ENCODE data around the gene NRXN2.

Gene NRXN2

DNA sequence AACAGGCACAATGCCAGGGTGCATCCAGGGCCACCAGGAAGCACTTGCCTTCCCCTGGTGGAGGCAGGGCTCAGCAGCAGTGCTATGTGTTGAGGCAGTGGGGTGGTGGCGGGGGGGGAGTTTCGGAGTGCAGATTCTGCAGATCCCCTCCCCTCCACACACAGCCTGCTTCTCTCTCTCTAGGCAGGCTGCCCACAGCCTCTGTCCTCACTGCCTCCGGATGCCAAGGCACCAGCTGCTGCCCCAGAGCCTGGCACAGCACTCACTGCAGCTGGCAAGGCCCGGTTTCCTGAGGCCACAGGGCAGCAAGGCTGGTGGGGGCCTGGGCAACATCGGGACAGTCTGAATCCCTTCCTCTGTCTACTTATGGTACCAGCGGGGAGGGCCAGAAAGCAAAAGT lies 35.8 kb downstream of the NRXN2 start:
- H3K4me3 ChIP-seq (ENCODE audit: low read depth, low read length) = no peak overlapping the region
- TF ChIP-seq, protein P1, sequence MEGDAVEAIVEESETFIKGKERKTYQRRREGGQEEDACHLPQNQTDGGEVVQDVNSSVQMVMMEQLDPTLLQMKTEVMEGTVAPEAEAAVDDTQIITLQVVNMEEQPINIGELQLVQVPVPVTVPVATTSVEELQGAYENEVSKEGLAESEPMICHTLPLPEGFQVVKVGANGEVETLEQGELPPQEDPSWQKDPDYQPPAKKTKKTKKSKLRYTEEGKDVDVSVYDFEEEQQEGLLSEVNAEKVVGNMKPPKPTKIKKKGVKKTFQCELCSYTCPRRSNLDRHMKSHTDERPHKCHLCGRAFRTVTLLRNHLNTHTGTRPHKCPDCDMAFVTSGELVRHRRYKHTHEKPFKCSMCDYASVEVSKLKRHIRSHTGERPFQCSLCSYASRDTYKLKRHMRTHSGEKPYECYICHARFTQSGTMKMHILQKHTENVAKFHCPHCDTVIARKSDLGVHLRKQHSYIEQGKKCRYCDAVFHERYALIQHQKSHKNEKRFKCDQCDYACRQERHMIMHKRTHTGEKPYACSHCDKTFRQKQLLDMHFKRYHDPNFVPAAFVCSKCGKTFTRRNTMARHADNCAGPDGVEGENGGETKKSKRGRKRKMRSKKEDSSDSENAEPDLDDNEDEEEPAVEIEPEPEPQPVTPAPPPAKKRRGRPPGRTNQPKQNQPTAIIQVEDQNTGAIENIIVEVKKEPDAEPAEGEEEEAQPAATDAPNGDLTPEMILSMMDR (IDR thresholded peaks at IDR 0.05; ENCODE audit: low read depth, low read length) = no peak
- TF ChIP-seq, protein P2, sequence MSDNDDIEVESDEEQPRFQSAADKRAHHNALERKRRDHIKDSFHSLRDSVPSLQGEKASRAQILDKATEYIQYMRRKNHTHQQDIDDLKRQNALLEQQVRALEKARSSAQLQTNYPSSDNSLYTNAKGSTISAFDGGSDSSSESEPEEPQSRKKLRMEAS (IDR thresholded peaks at IDR 0.05; ENCODE audit: low read depth, low read length) = no peak
- TF ChIP-seq MYC (IDR thresholded peaks at IDR 0.05; ENCODE audit: low read depth, low read length) (no peak), POLR2A (IDR thresholded peaks at IDR 0.05; ENCODE audit: extremely low read depth, insufficient read length) (no peak)
- no peak for DNase-seq (ENCODE audit: low read depth)

DNA sequence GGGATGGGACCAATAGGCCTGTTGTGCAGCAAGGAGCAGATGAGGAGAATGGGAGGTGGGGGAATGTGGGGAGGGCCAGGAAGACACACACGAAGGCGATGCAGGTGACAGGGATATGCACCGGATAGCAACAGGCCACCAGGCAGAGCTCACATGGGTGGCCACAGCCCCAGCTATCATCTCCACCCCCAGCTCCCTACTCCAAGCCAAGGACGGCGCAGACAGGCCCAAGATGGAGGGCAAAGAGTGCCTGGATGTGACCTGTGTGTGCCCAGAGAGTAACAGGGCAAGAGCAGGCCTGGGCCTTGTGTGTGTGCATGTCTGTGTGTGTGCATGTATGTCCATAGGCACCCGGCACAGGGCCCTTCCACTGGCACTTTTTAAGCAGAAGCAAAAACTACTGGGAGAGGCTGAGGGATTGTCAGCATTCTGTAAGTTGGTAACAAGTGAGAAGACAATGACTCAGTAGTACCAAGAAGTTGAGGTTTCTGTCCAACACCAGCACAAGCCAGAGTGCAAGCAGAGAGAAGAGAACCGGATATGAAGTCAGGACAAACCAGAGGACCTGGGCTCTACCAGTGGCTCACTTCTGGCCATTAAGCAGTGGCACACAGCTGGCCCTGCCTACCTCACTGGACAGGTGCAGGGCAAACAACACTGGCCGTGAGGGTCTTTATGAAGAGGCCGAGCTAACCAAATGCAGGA lies 36.4 kb downstream of the NRXN2 start:
- DNase-seq (ENCODE audit: low read depth) = no peak
- no peak overlapping the region for H3K4me3 ChIP-seq (ENCODE audit: low read depth, low read length)
- TF ChIP-seq POLR2A (IDR thresholded peaks at IDR 0.05; ENCODE audit: extremely low read depth, insufficient read length) (no peak), MYC (IDR thresholded peaks at IDR 0.05; ENCODE audit: low read depth, low read length) (no peak)
- TF ChIP-seq, protein P2 (IDR thresholded peaks at IDR 0.05; ENCODE audit: low read depth, low read length) = no peak
- TF ChIP-seq, protein P1 (IDR thresholded peaks at IDR 0.05; ENCODE audit: low read depth, low read length) = no peak

DNA sequence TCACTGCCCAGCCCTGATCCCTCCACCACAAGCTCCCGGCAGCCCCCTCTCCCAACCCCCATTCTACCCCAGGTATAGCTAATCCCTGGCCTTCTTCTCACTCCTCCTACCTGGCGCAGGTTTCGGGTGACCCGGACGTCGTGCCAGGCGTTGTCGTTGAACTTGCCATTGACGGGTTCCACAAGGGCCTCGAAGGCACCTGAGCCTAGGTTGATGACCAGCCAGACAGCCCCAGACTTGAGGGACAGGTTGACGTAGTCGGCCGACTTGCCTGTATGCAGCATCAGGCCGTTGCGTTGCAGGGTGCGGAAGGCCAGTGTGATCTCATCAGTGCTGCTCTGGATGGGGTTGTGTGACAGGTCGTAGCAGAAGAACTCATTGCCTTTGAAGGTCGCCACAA lies 37.5 kb downstream of the NRXN2 start:
- no peak overlapping the region for H3K4me3 ChIP-seq (ENCODE audit: low read depth, low read length)
- DNase-seq (ENCODE audit: low read depth) = no peak
- TF ChIP-seq POLR2A (IDR thresholded peaks at IDR 0.05; ENCODE audit: extremely low read depth, insufficient read length) = no peak
- TF ChIP-seq, protein P2 (IDR thresholded peaks at IDR 0.05; ENCODE audit: low read depth, low read length) = no peak
- TF ChIP-seq, protein P1 (IDR thresholded peaks at IDR 0.05; ENCODE audit: low read depth, low read length) = no peak
- TF ChIP-seq MYC (IDR thresholded peaks at IDR 0.05; ENCODE audit: low read depth, low read length) = no peak

DNA sequence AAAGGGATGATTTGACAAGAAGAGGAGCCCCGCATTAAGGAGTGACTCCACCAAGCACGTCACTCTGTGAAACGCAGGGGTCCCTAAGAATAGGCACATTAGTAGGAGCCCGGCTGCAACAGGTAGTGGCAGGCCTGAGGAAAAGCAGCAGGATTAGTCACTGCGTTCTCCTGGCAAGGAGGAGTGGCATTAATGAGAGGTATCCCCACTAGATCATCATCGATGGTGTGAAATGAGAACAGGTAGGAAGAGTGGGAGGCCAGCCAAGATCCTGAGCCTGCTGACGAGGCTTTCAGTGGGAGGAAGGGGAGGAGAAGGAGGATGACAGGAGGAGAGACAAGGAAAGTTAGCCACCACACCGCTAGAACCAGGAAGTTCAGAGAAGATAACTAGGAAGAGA lies 38.6 kb downstream of the NRXN2 start:
- TF ChIP-seq, protein P2 (IDR thresholded peaks at IDR 0.05; ENCODE audit: low read depth, low read length) = no peak
- TF ChIP-seq, protein P1 (IDR thresholded peaks at IDR 0.05; ENCODE audit: low read depth, low read length) = no peak
- TF ChIP-seq POLR2A (IDR thresholded peaks at IDR 0.05; ENCODE audit: extremely low read depth, insufficient read length) (no peak), MYC (IDR thresholded peaks at IDR 0.05; ENCODE audit: low read depth, low read length) (no peak)
- no peak for DNase-seq (ENCODE audit: low read depth)

DNA sequence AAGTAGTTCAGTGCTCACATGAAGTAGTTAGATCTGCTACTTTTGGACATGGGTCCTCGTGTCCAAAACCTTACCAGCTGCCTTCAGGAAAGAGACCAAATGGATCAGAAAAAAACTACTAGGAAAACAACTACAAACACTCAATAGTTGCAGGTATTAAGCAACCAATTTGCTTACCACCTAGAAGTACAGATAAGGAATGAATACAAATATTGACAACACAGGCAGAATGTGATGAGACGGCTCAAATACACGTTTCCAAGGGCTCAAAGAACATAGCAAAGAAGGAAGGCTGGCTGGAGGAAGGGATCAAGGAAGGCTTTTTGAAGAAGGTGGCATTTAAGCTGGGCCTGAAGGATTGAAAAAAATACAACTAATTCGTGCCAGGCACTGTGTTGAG lies 41.8 kb downstream of the NRXN2 start:
- DNase-seq (ENCODE audit: low read depth) = no peak
- TF ChIP-seq, protein P2 (IDR thresholded peaks at IDR 0.05; ENCODE audit: low read depth, low read length) = no peak

More for the DNA sequence above, 38.6 kb downstream of the NRXN2 start:
- H3K4me3 ChIP-seq (ENCODE audit: low read depth, low read length) = no peak overlapping the region

DNA sequence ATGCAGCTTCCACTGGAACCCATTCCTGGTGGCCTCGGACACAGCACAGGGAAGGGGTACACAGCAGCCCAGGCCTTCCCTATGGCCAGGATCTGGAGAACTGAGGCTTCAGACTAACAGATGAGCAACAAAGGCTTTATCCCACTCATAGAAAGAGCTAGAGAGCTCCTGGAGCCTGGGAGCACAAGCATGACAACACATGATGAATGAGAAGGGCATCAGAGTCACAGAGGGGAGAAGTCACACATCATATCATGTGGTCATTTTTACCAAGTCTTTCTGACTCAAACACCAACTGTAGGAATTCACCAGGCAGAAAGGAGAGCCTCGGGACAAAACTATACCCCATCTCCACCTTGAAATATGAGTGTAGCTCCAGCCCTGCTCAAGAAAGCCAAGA lies 43.2 kb downstream of the NRXN2 start:
- H3K4me3 ChIP-seq (ENCODE audit: low read depth, low read length) = no peak overlapping the region
- DNase-seq (ENCODE audit: low read depth) = no peak
- TF ChIP-seq MYC (IDR thresholded peaks at IDR 0.05; ENCODE audit: low read depth, low read length) = no peak
- TF ChIP-seq, protein P2 (IDR thresholded peaks at IDR 0.05; ENCODE audit: low read depth, low read length) = no peak
- no peak for TF ChIP-seq POLR2A (IDR thresholded peaks at IDR 0.05; ENCODE audit: extremely low read depth, insufficient read length)
- TF ChIP-seq, protein P1 (IDR thresholded peaks at IDR 0.05; ENCODE audit: low read depth, low read length) = no peak

More for the DNA sequence above, 41.8 kb downstream of the NRXN2 start:
- no peak overlapping the region for H3K4me3 ChIP-seq (ENCODE audit: low read depth, low read length)
